Measurements from ENCODE around the gene ASS1. TPM values are rescaled to one million over a fixed set of nuclear protein-coding genes. Genes with fewer than 3 reads are reported as not detected.

The ASS1 gene
- total and polyA plus RNA-seq, 2 of the 13 experiments (the other 11 are each of a cell fraction or from before 2014, with no cell fraction given), result 77.6 to 122 TPM

GRCh38 chr9:130431536-130432303 is 13.0 kb upstream of the ASS1 start:
- Histone ChIP-seq H3K79me2 (ENCODE audit: insufficient read depth, low read length) (no peaks in the 10 kb centered on the region), H3K4me2 (ENCODE audit: low read depth, low read length) (no peak overlapping the region), H3K36me3 (replicated peaks in 1 of 2; ENCODE audit: control insufficient read depth in 1 of 2, insufficient read depth in 2 of 2, low read length in 2 of 2) (no peaks in the 10 kb centered on the region), H2AFZ (ENCODE audit: low read length) (no peak overlapping the region), H3K9ac (ENCODE audit: insufficient read depth, low read depth, low read length) (no peak overlapping the region), H3K4me1 (ENCODE audit: insufficient read depth, low read length) (peaks cover 37% of the 10 kb centered on the region), H3K27ac (ENCODE audit: extremely low read length, insufficient read depth, low read length) (no peak overlapping the region), H3K27me3 (ENCODE audit: control insufficient read depth in 1 of 2, insufficient read depth in 2 of 2, low read length in 2 of 2) (peaks cover 11 to 54% of the 10 kb centered on the region in 2 experiments; a peak in 4 of 5 replicates), H4K20me1 (ENCODE audit: insufficient read depth, low read length) (no peaks in the 10 kb centered on the region), H3K4me3 (replicated peaks in 1 of 3; ENCODE audit: insufficient read depth in 1 of 3, low read depth in 2 of 3, low read length in 3 of 3) (no peak overlapping the region), H3K9me3 (ENCODE audit: low read length) (no peaks in the 10 kb centered on the region)
- 0% methylated on average over 1 of the region's 17 CpGs for WGBS (ENCODE audit: low lambda C conversion rate)
- in situ Hi-C loops (cut with HindIII; ENCODE audit: extremely low pct_ligation_motif_present, low pct_unique_long_range_greater_than_20kb) (no loop called here), intact Hi-C loops (cut with micrococcal nuclease; ENCODE audit: unreplicated experiment) (loop anchor here (2.0 kb wide), 1 partner anchor 19 kb away; no protein-coding TSS in a partner anchor)
- CTCF ChIA-PET (ENCODE audit: low intra/inter-chr PET ratio, low total read pairs), result no interaction called here
- DNase-seq (ENCODE audit: low spot score) (no peak), ATAC-seq (no peak), FAIRE-seq (no peak)
- no TSS peak for BruUV-seq (replicated peaks)
- TF ChIP-seq ZNF280D (CRISPR knock-in tag; IDR thresholded peaks at IDR 0.05), result no peak
- TF ChIP-seq NRL (CRISPR knock-in tag; IDR thresholded peaks at IDR 0.05; ENCODE audit: borderline replicate concordance), result no peak
- TF ChIP-seq FOXP4 (CRISPR knock-in tag; IDR thresholded peaks at IDR 0.05), result no peak
- TF ChIP-seq ZNF768 (CRISPR knock-in tag; IDR thresholded peaks at IDR 0.05), result peak; percentile 57; the same call in 1 of the 2 replicates
- POLR2A ChIA-PET, result no interaction called here

Measured in HepG2 (cell line).